Effector memory CD8-positive, alpha-beta T cell (primary cell): Measurements from ENCODE around the gene MTCH2.
A peak's percentile ranks its signal among the peaks of the same experiment; 100 is the strongest.

Experiments used
- ATAC-seq: fragments of 150-1000 bp; cut with Tn5 transposase; replicated peaks from 2 replicates; pipeline ENCODE4 v1.10.0; 2021; ENCODE audit warnings: mild to moderate bottlenecking, moderate library complexity
- DNase-seq, 3 experiments: peaks; one replicate each; pipeline ENCODE4 v3.0.0; 2021
- H3K27ac Mint-ChIP-seq, 2 donors: one replicate each; pipeline ENCODE4 v1.8.0; 2022; ENCODE audit warnings: mild to moderate bottlenecking in 2 of 2, mixed read lengths in 2 of 2, moderate library complexity in 2 of 2
- H3K27me3 Mint-ChIP-seq, 2 donors: one replicate each; pipeline ENCODE4 v1.8.0; 2022; ENCODE audit warnings: mixed read lengths in 2 of 2
- H3K36me3 Mint-ChIP-seq: one replicate; pipeline ENCODE4 v1.8.0; 2022; ENCODE audit warnings: mild to moderate bottlenecking, moderate library complexity, mixed read lengths; ENCODE audit not compliant: insufficient read depth
- H3K4me1 Mint-ChIP-seq, 2 donors: one replicate each; pipeline ENCODE4 v1.8.0; 2022; ENCODE audit warnings: low read depth in 2 of 2, mixed read lengths in 2 of 2
- H3K4me3 Mint-ChIP-seq, 2 donors: one replicate each; pipeline ENCODE4 v1.8.0; 2022; ENCODE audit warnings: mild to moderate bottlenecking in 2 of 2, mixed read lengths in 2 of 2, moderate library complexity in 2 of 2
- H3K9me3 Mint-ChIP-seq, 2 donors: one replicate each; pipeline ENCODE4 v1.8.0; 2022; ENCODE audit warnings: mixed read lengths in 2 of 2

Gene MTCH2

GRCh38 chr11:47593492-47593933 lies 48.8 kb downstream of the MTCH2 start:
- Mint-ChIP-seq H3K27me3 (peaks cover 27 to 47% of the 10 kb centered on the region in 2 donors), H3K27ac (no peak overlapping the region), H3K4me3 (no peak overlapping the region), H3K4me1 (peaks cover 0 to 8% of the 10 kb centered on the region in 2 donors), H3K9me3 (no peaks in the 10 kb centered on the region), H3K36me3 (no peaks in the 10 kb centered on the region)
- DNase-seq (no peak), ATAC-seq (no peak)

GRCh38 chr11:47592970-47593369 lies 49.4 kb downstream of the MTCH2 start:
- ATAC-seq (no peak), DNase-seq (no peak)
- H3K9me3 Mint-ChIP-seq, result no peaks in the 10 kb centered on the region
- H3K4me1 Mint-ChIP-seq, result peaks cover 0 to 8% of the 10 kb centered on the region in 2 donors
- peaks cover 27 to 47% of the 10 kb centered on the region in 2 donors for H3K27me3 Mint-ChIP-seq
- no peaks in the 10 kb centered on the region for H3K36me3 Mint-ChIP-seq
- H3K4me3 Mint-ChIP-seq, result no peak overlapping the region
- H3K27ac Mint-ChIP-seq, result no peak overlapping the region

GRCh38 chr11:47592251-47592650 lies 50.1 kb downstream of the MTCH2 start:
- ATAC-seq (no peak), DNase-seq (no peak)
- Mint-ChIP-seq H3K4me3 (no peak overlapping the region), H3K4me1 (peaks cover 0 to 8% of the 10 kb centered on the region in 2 donors), H3K9me3 (no peaks in the 10 kb centered on the region), H3K27ac (no peak overlapping the region), H3K36me3 (no peaks in the 10 kb centered on the region), H3K27me3 (peaks cover 27 to 47% of the 10 kb centered on the region in 2 donors)

- DNase-seq (no peak), ATAC-seq (no peak)
- Mint-ChIP-seq H3K36me3 (no peaks in the 10 kb centered on the region), H3K4me1 (peaks cover 0 to 8% of the 10 kb centered on the region in 2 donors), H3K4me3 (no peak overlapping the region), H3K27ac (no peak overlapping the region), H3K9me3 (no peaks in the 10 kb centered on the region), H3K27me3 (peaks cover 27 to 47% of the 10 kb centered on the region in 2 donors)
Observed at GRCh38 chr11:47591764-47592163, 50.6 kb downstream of the MTCH2 start.

- Mint-ChIP-seq H3K27ac (no peak overlapping the region), H3K27me3 (peaks cover 18 to 36% of the 10 kb centered on the region in 2 donors), H3K9me3 (no peaks in the 10 kb centered on the region), H3K4me3 (no peak overlapping the region), H3K4me1 (peaks cover 0 to 8% of the 10 kb centered on the region in 2 donors), H3K36me3 (peaks cover 8% of the 10 kb centered on the region)
- ATAC-seq (no peak), DNase-seq (no peak)
Observed at GRCh38 chr11:47589977-47590861, 52.1 kb downstream of the MTCH2 start.

GRCh38 chr11:47589584-47589976 lies 52.8 kb downstream of the MTCH2 start:
- Mint-ChIP-seq H3K4me1 (peaks cover 0 to 8% of the 10 kb centered on the region in 2 donors), H3K9me3 (no peaks in the 10 kb centered on the region), H3K27ac (no peak overlapping the region), H3K4me3 (no peak overlapping the region), H3K36me3 (peaks cover 15% of the 10 kb centered on the region), H3K27me3 (peaks cover 14 to 30% of the 10 kb centered on the region in 2 donors)
- ATAC-seq (no peak), DNase-seq (no peak)

DNA sequence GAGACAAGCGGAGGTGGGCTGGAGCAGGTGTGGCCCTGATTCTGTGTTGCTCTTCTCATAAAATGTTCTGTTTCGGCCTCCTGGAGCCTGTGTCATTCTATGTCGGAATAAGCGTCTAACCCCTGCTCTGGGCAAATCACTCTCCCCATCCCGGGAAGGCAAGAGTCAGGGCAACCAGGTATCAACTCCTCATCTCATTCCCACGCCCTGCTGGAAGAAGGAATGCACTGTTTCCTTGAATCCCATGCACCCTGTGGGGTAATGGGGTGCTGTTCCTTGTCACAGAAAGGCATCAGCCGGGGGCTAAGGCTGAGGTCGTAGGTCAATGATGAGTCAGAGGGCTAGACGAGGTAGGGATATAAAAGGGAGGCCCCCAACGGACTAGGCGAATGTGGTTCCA lies 53.2 kb downstream of the MTCH2 start:
- no peak for ATAC-seq
- Mint-ChIP-seq H3K36me3 (peaks cover 19% of the 10 kb centered on the region), H3K4me1 (peaks cover 0 to 6% of the 10 kb centered on the region in 2 donors), H3K27me3 (peaks cover 11 to 25% of the 10 kb centered on the region in 2 donors), H3K9me3 (no peaks in the 10 kb centered on the region), H3K4me3 (no peak overlapping the region), H3K27ac (no peak overlapping the region)
- DNase-seq, result no peak

GRCh38 chr11:47587723-47588326 lies 54.5 kb downstream of the MTCH2 start:
- ATAC-seq (no peak), DNase-seq (no peak)
- Mint-ChIP-seq H3K27me3 (peaks cover 0 to 12% of the 10 kb centered on the region in 2 donors), H3K4me3 (no peak overlapping the region), H3K36me3 (peaks cover 31% of the 10 kb centered on the region), H3K27ac (peak overlapping the region; percentile 10 to 38), H3K9me3 (no peaks in the 10 kb centered on the region), H3K4me1 (peaks cover 0 to 2% of the 10 kb centered on the region in 2 donors)

- H3K27ac Mint-ChIP-seq, result peak overlapping the region in 1 of 2 donors; percentile 10
- H3K27me3 Mint-ChIP-seq, result peaks cover 0 to 6% of the 10 kb centered on the region in 2 donors
- no peaks in the 10 kb centered on the region for H3K9me3 Mint-ChIP-seq
Observed at GRCh38 chr11:47587039-47587716, 55.2 kb downstream of the MTCH2 start.

DNA sequence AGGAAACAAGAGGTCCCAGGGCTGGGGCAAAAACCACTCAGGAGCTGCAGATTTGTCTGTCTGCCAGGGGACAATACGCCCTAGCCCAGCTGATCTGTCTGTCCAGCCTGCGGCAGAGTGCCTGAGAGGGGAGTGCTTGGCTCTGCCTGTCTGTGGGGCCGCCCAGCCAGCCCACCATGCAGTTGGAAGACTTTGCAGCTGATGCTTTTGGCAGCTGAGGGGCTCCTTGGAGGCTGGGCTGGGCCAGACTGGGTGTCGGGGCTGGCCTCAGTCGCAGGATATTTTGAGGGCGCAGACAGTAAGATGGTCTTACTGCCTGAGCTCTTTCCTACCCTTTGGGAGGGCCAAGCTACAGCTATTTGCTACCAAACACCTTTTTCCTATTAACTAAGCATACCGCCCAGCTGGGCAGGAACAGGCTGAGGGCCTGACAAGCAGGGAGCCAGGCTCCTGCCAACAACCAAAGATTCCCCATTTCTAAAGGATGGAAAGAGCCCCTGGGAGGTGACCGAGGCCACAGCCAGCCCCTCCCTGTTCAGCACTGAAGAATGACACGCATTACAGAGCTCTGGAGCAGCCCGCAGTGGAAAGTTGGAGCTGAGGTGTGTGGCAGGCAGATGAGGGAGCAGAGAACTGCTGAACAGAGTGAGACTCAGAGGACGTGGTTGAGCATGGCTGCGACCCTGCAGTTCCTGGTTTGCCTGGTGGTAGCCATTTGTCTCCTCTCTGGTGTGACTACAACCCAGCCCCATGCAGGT lies 56.1 kb downstream of the MTCH2 start, which contains the start of gene FAM180B:
Gene FAM180B (plus strand): TSS at position 581 of the 758 bp plus-strand sequence. CDS start 91 bp downstream, at position 672.
- ATAC-seq (no peak), DNase-seq (no peak)
- Mint-ChIP-seq H3K27ac (peak within 1 kb of the TSS in 1 of 2 donors; percentile 79), H3K4me3 (no peak within 1 kb of the TSS), H3K9me3 (no peaks in the 10 kb centered on the region), H3K4me1 (no peaks in the 10 kb centered on the region), H3K27me3 (no peaks in the 10 kb centered on the region), H3K36me3 (peaks cover 41% of the 10 kb centered on the region)

More at GRCh38 chr11:47587039-47587716, 55.2 kb downstream of the MTCH2 start:
- Mint-ChIP-seq H3K4me1 (peaks cover 0 to 2% of the 10 kb centered on the region in 2 donors), H3K4me3 (no peak overlapping the region), H3K36me3 (peaks cover 38% of the 10 kb centered on the region)
- ATAC-seq (no peak), DNase-seq (no peak)

DNA sequence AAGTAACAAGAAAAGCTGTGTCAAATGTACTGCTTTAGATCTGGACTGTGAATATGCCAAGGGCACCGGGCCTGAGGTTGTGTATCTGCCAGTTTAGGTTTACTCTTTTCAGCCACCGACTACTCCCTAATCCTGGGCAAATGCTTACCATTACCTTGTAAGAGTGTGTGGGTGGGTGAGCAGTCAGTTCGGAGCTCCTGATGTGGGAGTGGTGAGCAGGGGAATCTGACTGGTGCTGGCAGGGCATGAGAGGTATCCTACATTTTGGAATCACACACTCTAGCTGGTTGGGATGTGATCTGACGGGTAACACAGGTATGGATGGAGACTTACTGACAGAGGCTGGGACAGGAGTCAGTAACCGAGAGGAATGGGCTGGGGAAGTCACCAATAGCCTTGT lies 58.5 kb downstream of the MTCH2 start:
- H3K27ac Mint-ChIP-seq, result no peak overlapping the region
- H3K4me3 Mint-ChIP-seq, result no peak overlapping the region

GRCh38 chr11:47578524-47579494 lies 63.5 kb downstream of the MTCH2 start, which contains the start of the genes KBTBD4 and NDUFS3:
Gene KBTBD4 (minus strand): TSS chr11:47578970. CDS start chr11:47578951, 19 bp downstream.
Gene NDUFS3 (plus strand): TSS chr11:47579074. CDS start chr11:47579092, 18 bp downstream.
- Mint-ChIP-seq H3K9me3 (no peaks in the 10 kb centered on the region), H3K27me3 (no peaks in the 10 kb centered on the region), H3K36me3 (peaks cover 61% of the 10 kb centered on the region), H3K4me3 (peak within 1 kb of the TSS; percentile 92 to 93), H3K4me1 (peaks cover 22 to 34% of the 10 kb centered on the region in 2 donors), H3K27ac (peak within 1 kb of the TSS; percentile 92 to 95)
- DNase-seq (peak; percentile 87 to 92 (median 89)), ATAC-seq (peak; percentile 95)

More for the DNA sequence above, 58.5 kb downstream of the MTCH2 start:
- Mint-ChIP-seq H3K27me3 (no peaks in the 10 kb centered on the region), H3K4me1 (peaks cover 9 to 11% of the 10 kb centered on the region in 2 donors), H3K9me3 (no peaks in the 10 kb centered on the region), H3K36me3 (peaks cover 50% of the 10 kb centered on the region)
- DNase-seq (no peak), ATAC-seq (no peak)
